Measurements from ENCODE around the gene PDX1.

PDX1 gene

GRCh38 chr13:27926644-27927434 lies 7.0 kb downstream of the PDX1 start:
- TF ChIP-seq GATA1 (IDR thresholded peaks at IDR 0.05; ENCODE audit: low read depth, low read length) (no peak), POLR2A (IDR thresholded peaks at IDR 0.05; ENCODE audit: low read length) (no peak)
- DNase-seq = no peak

GRCh38 chr13:27927444-27928352 lies 7.9 kb downstream of the PDX1 start:
- no peak for TF ChIP-seq POLR2A (IDR thresholded peaks at IDR 0.05; ENCODE audit: low read length)
- no peak for TF ChIP-seq GATA1 (IDR thresholded peaks at IDR 0.05; ENCODE audit: low read depth, low read length)
- no peak for DNase-seq

- TF ChIP-seq GATA1 (IDR thresholded peaks at IDR 0.05; ENCODE audit: low read depth, low read length) = no peak
- TF ChIP-seq POLR2A (IDR thresholded peaks at IDR 0.05; ENCODE audit: low read length) = no peak
- DNase-seq = no peak
Observed at GRCh38 chr13:27928353-27928804, 8.6 kb downstream of the PDX1 start.

- TF ChIP-seq POLR2A (IDR thresholded peaks at IDR 0.05; ENCODE audit: low read length) = no peak
- TF ChIP-seq GATA1 (IDR thresholded peaks at IDR 0.05; ENCODE audit: low read depth, low read length) = no peak
Observed at GRCh38 chr13:27928805-27929753, 9.3 kb downstream of the PDX1 start.

GRCh38 chr13:27929868-27930267 lies 10.1 kb downstream of the PDX1 start:
- TF ChIP-seq GATA1 (IDR thresholded peaks at IDR 0.05; ENCODE audit: low read depth, low read length) (no peak), POLR2A (IDR thresholded peaks at IDR 0.05; ENCODE audit: low read length) (no peak)
- no peak for DNase-seq

More at GRCh38 chr13:27928805-27929753, 9.3 kb downstream of the PDX1 start:
- no peak for DNase-seq

- no peak for TF ChIP-seq GATA1 (IDR thresholded peaks at IDR 0.05; ENCODE audit: low read depth, low read length)
- no peak for TF ChIP-seq POLR2A (IDR thresholded peaks at IDR 0.05; ENCODE audit: low read length)
Observed at GRCh38 chr13:27933118-27933517, 13.3 kb downstream of the PDX1 start.

GRCh38 chr13:27933580-27934328 lies 14.0 kb downstream of the PDX1 start:
- no peak for DNase-seq
- TF ChIP-seq POLR2A (IDR thresholded peaks at IDR 0.05; ENCODE audit: low read length) (no peak), GATA1 (IDR thresholded peaks at IDR 0.05; ENCODE audit: low read depth, low read length) (no peak)

More at GRCh38 chr13:27933118-27933517, 13.3 kb downstream of the PDX1 start:
- no peak for DNase-seq

- DNase-seq = no peak
- TF ChIP-seq GATA1 (IDR thresholded peaks at IDR 0.05; ENCODE audit: low read depth, low read length) = no peak
- TF ChIP-seq POLR2A (IDR thresholded peaks at IDR 0.05; ENCODE audit: low read length) = no peak
Observed at GRCh38 chr13:27942972-27943371, 23.2 kb downstream of the PDX1 start.

- TF ChIP-seq POLR2A (IDR thresholded peaks at IDR 0.05; ENCODE audit: low read length) (no peak), GATA1 (IDR thresholded peaks at IDR 0.05; ENCODE audit: low read depth, low read length) (no peak)
- no peak for DNase-seq
Observed at GRCh38 chr13:27952876-27953675, 33.3 kb downstream of the PDX1 start.

- DNase-seq = peak; percentile 71 to 82
- TF ChIP-seq POLR2A (IDR thresholded peaks at IDR 0.05; ENCODE audit: low read length) = no peak
- TF ChIP-seq GATA1 (IDR thresholded peaks at IDR 0.05; ENCODE audit: low read depth, low read length) = no peak
Observed at GRCh38 chr13:27953676-27954405, 34.0 kb downstream of the PDX1 start.

GRCh38 chr13:27954406-27954851 lies 34.6 kb downstream of the PDX1 start:
- DNase-seq = peak; percentile 31 to 38
- no peak for TF ChIP-seq GATA1 (IDR thresholded peaks at IDR 0.05; ENCODE audit: low read depth, low read length)
- no peak for TF ChIP-seq POLR2A (IDR thresholded peaks at IDR 0.05; ENCODE audit: low read length)

All from erythroblast (primary cell).